H1 (cell line): ENCODE data around the gene TENT4A. TPM values are rescaled to one million over a fixed set of nuclear protein-coding genes. Genes with fewer than 3 reads are reported as not detected.

Experiments
- CTCF ChIA-PET: fragments of 300-600 bp; sonication (Branson Sonifier 250); formaldehyde crosslinking; loops from one replicate; lab custom pipeline; 2021; ENCODE audit not compliant: partially characterized antibody; lab: Charles Lee
- POLR2A ChIA-PET: fragments of 300-600 bp; sonication (Branson Sonifier 250); formaldehyde crosslinking; loops from one replicate; lab custom pipeline; 2021; ENCODE audit warnings: inconsistent platforms; ENCODE audit not compliant: partially characterized antibody; lab: Charles Lee
- DNase-seq, 2 experiments: peaks; one replicate each; pipeline versions ENCODE4 v3.0.0 to v3.0.0-alpha.2; 2010 to 2022; ENCODE audit warnings: low spot score in 2 of 2, low read depth in 1 of 2, mixed read lengths in 1 of 2
- FAIRE-seq: peaks from 2 replicates; lab custom pipeline; 2011; peaks lifted over from hg19 to GRCh38; lab: Jason Lieb, UNC
- H2AFZ ChIP-seq: 2 replicates; pipeline ENCODE4 v1.8.1; 2012; ENCODE audit warnings: low read length, inconsistent platforms
- H2AK5ac ChIP-seq: 2 replicates; pipeline ENCODE4 v1.6.1; 2013; ENCODE audit warnings: low read depth, low read length
- H2BK120ac ChIP-seq: replicated peaks from 2 replicates; pipeline ENCODE3; 2013; ENCODE audit warnings: low read depth, low read length, inconsistent platforms
- H2BK12ac ChIP-seq: 2 replicates; pipeline ENCODE4 v1.6.1; 2013; ENCODE audit warnings: low read depth, low read length
- H2BK15ac ChIP-seq: 2 replicates; pipeline ENCODE4 v1.6.1; 2013; ENCODE audit warnings: low read length
- H2BK20ac ChIP-seq: 2 replicates; pipeline ENCODE4 v1.6.1; 2013; ENCODE audit warnings: low read length
- H2BK5ac ChIP-seq: 2 replicates; pipeline ENCODE4 v1.6.1; 2013; ENCODE audit warnings: low read depth, low read length
- H3K14ac ChIP-seq: 2 replicates; pipeline ENCODE4 v1.6.1; 2013; ENCODE audit warnings: inconsistent platforms; ENCODE audit not compliant: insufficient read length
- H3K18ac ChIP-seq: 2 replicates; pipeline ENCODE4 v1.6.1; 2013; ENCODE audit warnings: low read length; ENCODE audit errors: extremely low read depth
- H3K23ac ChIP-seq: 2 replicates; pipeline ENCODE4 v1.6.1; 2013; ENCODE audit warnings: inconsistent platforms; ENCODE audit not compliant: insufficient read length
- H3K23me2 ChIP-seq: 2 replicates; pipeline ENCODE4 v1.6.1; 2013; ENCODE audit warnings: low read depth, low read length
- H3K27ac ChIP-seq: 2 replicates; pipeline ENCODE4 v1.6.1; 2011; ENCODE audit warnings: low read depth, low read length, inconsistent platforms
- H3K27me3 ChIP-seq, 4 experiments: replicated peaks in 1 of 4; 1 replicate in 1 of 4; 2 replicates in 3 of 4; pipeline versions ENCODE4 v1.6.1 to v1.8.1; 2011 to 2013; ENCODE audit warnings: low read length in 3 of 4, mild to moderate bottlenecking in 3 of 4, inconsistent platforms in 2 of 4, mixed read lengths in 2 of 4, moderate library complexity in 1 of 4; ENCODE audit not compliant: control insufficient read depth in 3 of 4, insufficient read depth in 3 of 4; ENCODE audit errors: extremely low read depth in 1 of 4
- H3K36me3 ChIP-seq, 4 experiments: 2 replicates each; pipeline versions ENCODE4 v1.6.1 to v1.8.1; 2011 to 2013; ENCODE audit warnings: mild to moderate bottlenecking in 4 of 4, low read length in 3 of 4, moderate library complexity in 2 of 4, control low read depth in 1 of 4, inconsistent platforms in 1 of 4; ENCODE audit not compliant: insufficient read depth in 4 of 4, control insufficient read depth in 2 of 4
- H3K4ac ChIP-seq: replicated peaks from 2 replicates; pipeline ENCODE3; 2013; ENCODE audit warnings: low read length, low read depth, mixed read lengths, inconsistent platforms; ENCODE audit not compliant: insufficient read length
- H3K4me1 ChIP-seq, 4 experiments: replicated peaks in 1 of 4; 1 replicate in 1 of 4; 2 replicates in 3 of 4; pipeline versions ENCODE4 v1.6.1 to v1.8.1; 2011 to 2013; ENCODE audit warnings: low read length in 3 of 4, inconsistent platforms in 2 of 4, mixed read lengths in 1 of 4; ENCODE audit not compliant: insufficient read depth in 4 of 4, control insufficient read depth in 3 of 4
- H3K4me2 ChIP-seq, 2 experiments: 2 replicates each; pipeline versions ENCODE4 v1.6.1 to v1.8.1; 2011 to 2013; ENCODE audit warnings: low read depth in 2 of 2, low read length in 2 of 2, control low read depth in 1 of 2, inconsistent platforms in 1 of 2, mild to moderate bottlenecking in 1 of 2; ENCODE audit not compliant: insufficient read depth in 1 of 2
- H3K4me3 ChIP-seq, 4 experiments: fragments of 200-600, 300-600 bp in 1 of 4; sonication (generic), shearing (Covaris generic), sonication (Bioruptor Twin) in 1 of 4; 2 replicates each; pipeline versions ENCODE4 v1.5.1 to v1.8.1; 2011 to 2016; ENCODE audit warnings: low read length in 4 of 4, low read depth in 3 of 4, control low read depth in 2 of 4, inconsistent platforms in 2 of 4, mild to moderate bottlenecking in 2 of 4, mixed read lengths in 1 of 4, moderate library complexity in 1 of 4; ENCODE audit not compliant: insufficient read depth in 2 of 4; ENCODE audit errors: extremely low read depth in 1 of 4
- H3K56ac ChIP-seq: replicated peaks from 2 replicates; pipeline ENCODE3; 2013; ENCODE audit warnings: low read depth, mild to moderate bottlenecking, mixed read lengths, low read length, inconsistent platforms; ENCODE audit not compliant: insufficient read length
- H3K79me1 ChIP-seq: 2 replicates; pipeline ENCODE4 v1.6.1; 2013; ENCODE audit warnings: low read depth, low read length, control low read depth
- H3K79me2 ChIP-seq, 2 experiments: 2 replicates each; pipeline versions ENCODE4 v1.6.1 to v1.8.1; 2012 to 2013; ENCODE audit warnings: low read length in 2 of 2, mild to moderate bottlenecking in 2 of 2, inconsistent platforms in 1 of 2; ENCODE audit not compliant: insufficient read depth in 2 of 2, control insufficient read depth in 1 of 2
- H3K9ac ChIP-seq, 4 experiments: replicated peaks in 1 of 4; 1 replicate in 1 of 4; 2 replicates in 3 of 4; pipeline versions ENCODE4 v1.6.1 to v1.8.1; 2011 to 2013; ENCODE audit warnings: low read depth in 3 of 4, low read length in 3 of 4, control low read depth in 2 of 4, mild to moderate bottlenecking in 2 of 4, moderate library complexity in 2 of 4, inconsistent platforms in 1 of 4; ENCODE audit errors: extremely low read depth in 1 of 4
- H3K9me3 ChIP-seq, 2 experiments: 2 replicates each; pipeline versions ENCODE4 v1.6.1 to v1.8.1; 2012 to 2013; ENCODE audit warnings: mild to moderate bottlenecking in 2 of 2, moderate library complexity in 2 of 2, control low read depth in 1 of 2, inconsistent platforms in 1 of 2, low read depth in 1 of 2, low read length in 1 of 2, mixed read lengths in 1 of 2; ENCODE audit not compliant: insufficient read depth in 2 of 2
- H4K20me1 ChIP-seq, 2 experiments: replicated peaks in 1 of 2; 2 replicates each; pipeline versions ENCODE3 to v1.8.1; 2011 to 2013; ENCODE audit warnings: inconsistent platforms in 2 of 2, low read length in 2 of 2, mild to moderate bottlenecking in 1 of 2; ENCODE audit not compliant: insufficient read depth in 2 of 2, control insufficient read depth in 1 of 2
- H4K5ac ChIP-seq: 2 replicates; pipeline ENCODE4 v1.6.1; 2013; ENCODE audit warnings: low read length, low read depth, mixed read lengths, inconsistent platforms; ENCODE audit not compliant: insufficient read length
- H4K8ac ChIP-seq: 2 replicates; pipeline ENCODE4 v1.8.0; 2013; ENCODE audit warnings: mild to moderate bottlenecking, moderate library complexity, low read length, inconsistent platforms; ENCODE audit not compliant: insufficient read depth; ENCODE audit errors: extremely low read depth
- H4K91ac ChIP-seq: replicated peaks from 2 replicates; pipeline ENCODE3; 2013; ENCODE audit warnings: low read length, mixed read lengths, inconsistent platforms; ENCODE audit not compliant: insufficient read length
- POLR2A ChIP-seq, 2 experiments: IDR thresholded peaks; 1 replicate in 1 of 2; 2 replicates in 1 of 2; pipeline ENCODE4 v1.6.1; 2011; ENCODE audit warnings: low read depth in 2 of 2, low read length in 2 of 2, mild to moderate bottlenecking in 2 of 2; ENCODE audit errors: control extremely low read depth in 1 of 2
- SAP30 ChIP-seq: fragments of 300-600 bp; sonication (generic); IDR thresholded peaks from 2 replicates; pipeline ENCODE4 v1.7.1; 2012; ENCODE audit warnings: low read length, moderate library complexity, mild to moderate bottlenecking, inconsistent platforms; ENCODE audit not compliant: insufficient read depth, insufficient replicate concordance
- SIN3A ChIP-seq, 2 experiments: IDR thresholded peaks in 1 of 2; conservative IDR thresholded peaks in 1 of 2; 2 replicates each; pipeline ENCODE4 v1.6.1; 2011 to 2012; ENCODE audit warnings: low read length in 2 of 2, improper control_type of control experiment in 1 of 2, low read depth in 1 of 2, mild to moderate bottlenecking in 1 of 2
- TEAD4 ChIP-seq: IDR thresholded peaks from 2 replicates; pipeline ENCODE4 v1.6.1; 2012; ENCODE audit warnings: low read depth, low read length, inconsistent platforms, mixed read lengths
- WGBS, 2 experiments: shearing (Covaris generic) in 1 of 2; methylation state at CpG; one replicate each; pipeline versions ENCODE4 v1.1.6 to v1.1.7; 2013 to 2015; ENCODE audit warnings: low lambda C conversion rate in 2 of 2, mixed read lengths in 2 of 2, inconsistent platforms in 1 of 2, low coverage in 1 of 2, missing lambda C conversion rate in 1 of 2; ENCODE audit not compliant: insufficient replicate concordance in 2 of 2, insufficient coverage in 1 of 2, insufficient read length in 1 of 2; ENCODE audit errors: extremely low coverage in 1 of 2, missing lambda C conversion rate in 1 of 2; 5-methylcytosine and 5-hydroxymethylcytosine counted together
- polyA plus RNA-seq, 7 experiments: library from polyadenylated mRNA; depleted of rRNA in 3 of 7; stranded (reverse) in 5 of 7; unstranded in 2 of 7; fragments of >200 nt in 5 of 7; fragments of 200-250 nt in 2 of 7; gene quantifications; 1 replicate in 5 of 7; 2 replicates in 1 of 7; 4 replicates in 1 of 7; pipeline versions ENCODE4 v1.2.1 to v1.2.3, GENCODE V29; 2011 to 2013; ENCODE audit warnings: missing spikeins in 2 of 7, mixed read lengths in 2 of 7
- total RNA-seq: library from RNA; stranded (reverse); fragmentation: NEBNext Ultra II Directional; extraction: Animal tissue kit (Norgen Biotek cat#: 25700); gene quantifications from 2 replicates; pipeline ENCODE4 v1.2.1, GENCODE V29; 2021

The TENT4A gene
- total and polyA plus RNA-seq, 2 of the 8 experiments (the other 6 are each of a cell fraction or from before 2014, with no cell fraction given) = 8.9 to 25.1 TPM

DNA sequence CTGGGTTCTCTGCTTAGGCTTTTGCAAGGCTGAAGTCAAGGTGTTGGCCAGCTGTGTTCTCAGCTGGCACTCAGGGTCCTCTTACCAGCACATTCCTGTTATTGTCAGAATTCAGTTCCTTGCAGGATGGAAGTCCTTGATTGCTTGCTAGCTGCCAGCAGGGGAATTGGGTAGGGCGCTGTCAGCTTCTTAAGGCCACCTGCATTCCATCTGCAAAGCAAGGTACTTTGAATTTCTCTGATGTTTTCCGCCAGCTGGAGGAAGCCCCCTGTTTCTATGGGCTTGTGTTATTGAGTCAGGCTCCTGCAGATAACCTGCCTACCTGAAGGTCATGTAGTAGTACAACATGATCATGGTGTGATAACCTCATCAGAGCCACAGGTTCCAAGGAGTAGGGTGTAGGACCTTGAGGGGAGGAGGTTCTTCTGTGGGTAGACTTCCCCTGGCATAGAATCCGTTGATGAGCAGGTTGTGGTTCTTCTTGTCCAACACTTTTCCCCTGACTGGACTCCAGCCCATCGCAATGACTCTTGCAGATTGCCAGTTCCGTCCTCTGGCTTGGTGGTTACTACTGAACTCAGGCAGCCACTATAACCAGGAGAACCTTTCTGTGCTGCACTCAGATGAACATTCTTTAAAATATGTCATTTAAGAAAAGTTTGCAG lies 6.8 kb downstream of the TENT4A start:
- H3K23me2 ChIP-seq = no peaks in the 10 kb centered on the region; the same call in 1 of the 2 replicates
- no peak overlapping the region for H2BK120ac ChIP-seq
- no peak overlapping the region for H2BK20ac ChIP-seq
- H3K27me3 ChIP-seq = no peaks in the 10 kb centered on the region
- no peak overlapping the region for H3K18ac ChIP-seq
- no peak overlapping the region for H3K4ac ChIP-seq
- no peak overlapping the region for H3K23ac ChIP-seq
- no peak overlapping the region for H2BK5ac ChIP-seq
- no peak overlapping the region for H4K5ac ChIP-seq
- WGBS, 2 experiments = 87% methylated on average over 5 of the region's 5 CpGs; no CpG with 5 or more reads in 1 of the 2 experiments
- ChIA-PET POLR2A (no interaction called here), CTCF (no interaction called here)
- H3K4me3 ChIP-seq = no peak overlapping the region
- 0 out of 4 replicates have a peak overlapping the region, but pooled peaks of 1 of the 2 experiments have one; percentile 2 for H3K4me2 ChIP-seq
- H3K56ac ChIP-seq = no peak overlapping the region
- no peak overlapping the region for H2AK5ac ChIP-seq
- H3K4me1 ChIP-seq = peaks cover 3 to 15% (median 7%) of the 10 kb centered on the region in 4 experiments; a peak in 5 of 7 replicates
- H3K27ac ChIP-seq = no peak overlapping the region
- no peak overlapping the region for H2BK12ac ChIP-seq
- H3K9ac ChIP-seq = no peak overlapping the region
- FAIRE-seq (no peak), DNase-seq (no peak)
- TF ChIP-seq POLR2A (IDR thresholded peaks at IDR 0.05; ENCODE audit: control extremely low read depth in 1 of 2, low read depth in 2 of 2, low read length in 2 of 2) = no peak
- peak; percentile 34 for TF ChIP-seq SAP30
- TF ChIP-seq SIN3A (conservative IDR thresholded peaks at IDR 0.05 in 1 of 2, IDR thresholded peaks at IDR 0.05 in 1 of 2; ENCODE audit: low read depth in 1 of 2, low read length in 2 of 2) = peak; percentile 89 to 92; a peak in 3 of 4 replicates
- peak; percentile 59 for TF ChIP-seq TEAD4
- no peak overlapping the region for H4K8ac ChIP-seq
- peaks cover 44% of the 10 kb centered on the region for H3K79me1 ChIP-seq
- no peak overlapping the region for H4K91ac ChIP-seq
- H3K14ac ChIP-seq = no peak overlapping the region
- no peaks in the 10 kb centered on the region for H3K9me3 ChIP-seq
- peaks cover 18 to 97% of the 10 kb centered on the region in 2 experiments for H3K79me2 ChIP-seq
- H4K20me1 ChIP-seq = peaks cover 30 to 65% of the 10 kb centered on the region in 2 experiments
- H3K36me3 ChIP-seq = no peaks in the 10 kb centered on the region
- no peak overlapping the region for H2BK15ac ChIP-seq
- H2AFZ ChIP-seq = no peak overlapping the region
